ENCODE measurements around the gene DUSP6. TPM values are rescaled to one million over a fixed set of nuclear protein-coding genes. Genes with fewer than 3 reads are reported as not detected.

Gene DUSP6
- total and polyA plus RNA-seq, 2 of the 8 experiments (the other 6 are each of a cell fraction or from before 2014, with no cell fraction given): 99.3 to 179 TPM

GRCh38 chr12:89352492-89353187, at the start of gene DUSP6 (continued):
- TF ChIP-seq NANOG (IDR thresholded peaks at IDR 0.05; ENCODE audit: insufficient read depth, low read depth, low read length, poor library complexity, severe bottlenecking) (peak; percentile 62), HDAC6 (IDR thresholded peaks at IDR 0.05; ENCODE audit: low read depth, low read length) (no peak), SP1 (IDR thresholded peaks at IDR 0.05; ENCODE audit: low read depth, low read length) (peak; percentile 82), FOSL1 (IDR thresholded peaks at IDR 0.05; ENCODE audit: insufficient read depth, low read depth, low read length) (no peak), SRF (IDR thresholded peaks at IDR 0.05; ENCODE audit: low read depth, low read length) (no peak), RNF2 (IDR thresholded peaks at IDR 0.05; ENCODE audit: borderline replicate concordance, low read depth, low read length, missing control alignments, poor library complexity, severe bottlenecking) (no peak)
